Liver (tissue), 9 donors: ENCODE results near the gene SARDH. TPM values are rescaled to one million over a fixed set of nuclear protein-coding genes. Genes with fewer than 3 reads are reported as not detected.

Experiments
- DNase-seq: peaks from one replicate; pipeline ENCODE4 v3.0.0-alpha.2; 2017; ENCODE audit warnings: low spot score
- H3K27ac ChIP-seq, 2 donors: one replicate each; pipeline ENCODE4 v1.7.0; 2013; ENCODE audit warnings: inconsistent platforms in 2 of 2, low read length in 2 of 2, control low read depth in 1 of 2, low read depth in 1 of 2, mild to moderate bottlenecking in 1 of 2
- H3K27me3 ChIP-seq, 4 donors: one replicate each; pipeline versions ENCODE4 v1.6.1 to v1.7.0; 2013; ENCODE audit warnings: low read length in 3 of 4, inconsistent platforms in 1 of 4, mild to moderate bottlenecking in 1 of 4, moderate library complexity in 1 of 4; ENCODE audit not compliant: control insufficient read depth in 4 of 4, insufficient read depth in 4 of 4
- H3K36me3 ChIP-seq, 4 donors: one replicate each; pipeline versions ENCODE4 v1.6.1 to v1.7.0; 2013; ENCODE audit warnings: low read length in 3 of 4, mild to moderate bottlenecking in 3 of 4, low read depth in 1 of 4, moderate library complexity in 1 of 4; ENCODE audit not compliant: control insufficient read depth in 4 of 4, insufficient read depth in 3 of 4
- H3K4me1 ChIP-seq, 4 donors: one replicate each; pipeline versions ENCODE4 v1.6.1 to v1.7.0; 2013; ENCODE audit warnings: low read length in 3 of 4, mild to moderate bottlenecking in 3 of 4, moderate library complexity in 1 of 4; ENCODE audit not compliant: control insufficient read depth in 4 of 4, insufficient read depth in 4 of 4
- H3K4me3 ChIP-seq, 3 donors: one replicate each; pipeline versions ENCODE4 v1.6.1 to v1.7.0; 2013; ENCODE audit warnings: low read length in 3 of 3, control low read depth in 1 of 3, low read depth in 1 of 3, mild to moderate bottlenecking in 1 of 3
- H3K9ac ChIP-seq, 2 donors: one replicate each; pipeline ENCODE4 v1.7.0; 2013; ENCODE audit warnings: low read length in 2 of 2, mild to moderate bottlenecking in 2 of 2, moderate library complexity in 2 of 2, control low read depth in 1 of 2, low read depth in 1 of 2
- H3K9me3 ChIP-seq, 4 donors: one replicate each; pipeline versions ENCODE4 v1.6.1 to v1.7.0; 2013; ENCODE audit warnings: low read length in 3 of 4; ENCODE audit not compliant: control insufficient read depth in 4 of 4
- CTCF ChIP-seq: fragments of 150-350 bp; IDR thresholded peaks from 2 replicates; pipeline ENCODE4 v1.5.1; 2017; ENCODE audit warnings: improper control_type of control experiment, low read depth, low read length; ENCODE audit not compliant: missing input control
- EGR1 ChIP-seq, 2 donors: IDR thresholded peaks; 2 replicates each; pipeline ENCODE4 v1.6.1; 2016 to 2018; ENCODE audit warnings: antibody characterized with exemption in 2 of 2, low read depth in 2 of 2
- FOXA1 ChIP-seq: IDR thresholded peaks from 2 replicates; pipeline ENCODE4 v1.6.1; 2016; ENCODE audit warnings: antibody characterized with exemption
- FOXA2 ChIP-seq: IDR thresholded peaks from 2 replicates; pipeline ENCODE4 v1.6.1; 2016; ENCODE audit warnings: antibody characterized with exemption
- HNF4A ChIP-seq, 2 donors: conservative IDR thresholded peaks; 2 replicates each; pipeline ENCODE4 v1.6.1; 2016; ENCODE audit warnings: antibody characterized with exemption in 2 of 2, mild to moderate bottlenecking in 2 of 2
- HNF4G ChIP-seq: IDR thresholded peaks from 2 replicates; pipeline ENCODE4 v1.6.1; 2016; ENCODE audit warnings: antibody characterized with exemption
- JUND ChIP-seq, 2 donors: IDR thresholded peaks; 2 replicates each; pipeline ENCODE4 v1.6.1; 2016; ENCODE audit warnings: antibody characterized with exemption in 2 of 2
- MAX ChIP-seq: IDR thresholded peaks from 2 replicates; pipeline ENCODE4 v1.6.1; 2016; ENCODE audit warnings: antibody characterized with exemption
- NR2F2 ChIP-seq: IDR thresholded peaks from 2 replicates; pipeline ENCODE4 v1.6.1; 2016; ENCODE audit warnings: antibody characterized with exemption
- RAD21 ChIP-seq, 2 donors: IDR thresholded peaks; 2 replicates each; pipeline ENCODE4 v1.6.1; 2016; ENCODE audit warnings: antibody characterized with exemption in 2 of 2, mild to moderate bottlenecking in 2 of 2
- RXRA ChIP-seq, 2 donors: IDR thresholded peaks; 2 replicates each; pipeline ENCODE4 v1.6.1; 2017 to 2018; ENCODE audit warnings: antibody characterized with exemption in 2 of 2, mild to moderate bottlenecking in 1 of 2
- SP1 ChIP-seq: IDR thresholded peaks from 2 replicates; pipeline ENCODE4 v1.6.1; 2018; ENCODE audit warnings: antibody characterized with exemption, mild to moderate bottlenecking
- ZBTB33 ChIP-seq: IDR thresholded peaks from 2 replicates; pipeline ENCODE4 v1.6.1; 2016; ENCODE audit warnings: antibody characterized with exemption
- WGBS: extraction: QIAGEN DNeasy Blood & Tissue Kit; methylation state at CpG from one replicate; pipeline ENCODE4 v1.1.7; 2013; 5-methylcytosine and 5-hydroxymethylcytosine counted together
- polyA plus RNA-seq, 2 donors: library from polyadenylated mRNA; stranded (reverse) in 1 of 2; unstranded in 1 of 2; fragments of 200-250 nt in 1 of 2; fragments of >200 nt in 1 of 2; fragmentation: Nextera tagmentation in 1 of 2; extraction: Ambion mirVana in 1 of 2; gene quantifications; one replicate each; pipeline versions ENCODE4 v1.2.1 to v1.2.3, GENCODE V29; 2013 to 2015
- total RNA-seq, 2 donors: library from RNA; depleted of rRNA; stranded (reverse); fragments of >200 nt; gene quantifications; one replicate each; pipeline ENCODE4 v1.2.3, GENCODE V29; 2014
- TF ChIP-seq, protein P1 (sequence below): IDR thresholded peaks from 2 replicates; pipeline ENCODE4 v1.6.1; 2016; ENCODE audit warnings: antibody characterized with exemption, mild to moderate bottlenecking
- donor health status: healthy.
- donor health status: healthy.
- donor health status: healthy.
- donor health status: healthy.
- donor health status: healthy.

Gene SARDH
- total and polyA plus RNA-seq, 4 donors = 53.7 to 291 (median 63.4) TPM

DNA sequence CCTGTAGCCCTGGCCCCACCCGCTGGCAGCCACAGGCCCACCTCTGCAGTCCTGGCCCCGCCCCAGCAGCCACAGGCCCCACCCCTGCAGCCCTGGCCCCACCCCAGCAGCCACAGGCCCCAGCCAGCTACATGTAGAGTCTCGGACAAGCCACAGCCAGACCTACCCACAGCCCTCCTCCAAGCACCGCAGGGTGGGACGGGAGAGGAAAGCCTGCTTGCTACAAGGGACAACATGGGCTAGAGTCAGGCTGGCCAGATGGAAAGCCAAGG lies 49.5 kb upstream of the SARDH start:
- H3K27me3 ChIP-seq = no peaks in the 10 kb centered on the region
- peak; percentile 58 for DNase-seq
- H3K4me1 ChIP-seq = peaks cover 9 to 24% (median 18%) of the 10 kb centered on the region in 4 donors

More for the DNA sequence above, 49.5 kb upstream of the SARDH start:
- WGBS = 83% methylated on average over 5 of the region's 5 CpGs
- Histone ChIP-seq H3K36me3 (peaks cover 1 to 32% (median 10%) of the 10 kb centered on the region in 4 donors), H3K27ac (no peak overlapping the region), H3K4me3 (no peak overlapping the region), H3K9ac (no peak overlapping the region), H3K9me3 (no peaks in the 10 kb centered on the region)
- TF ChIP-seq CTCF (no peak), ZBTB33 (no peak), RAD21 (IDR thresholded peaks at IDR 0.05) (no peak), JUND (IDR thresholded peaks at IDR 0.05) (no peak), HNF4A (conservative IDR thresholded peaks at IDR 0.05) (no peak), SP1 (no peak), EGR1 (IDR thresholded peaks at IDR 0.05; ENCODE audit: low read depth in 2 of 2) (no peak), MAX (no peak), NR2F2 (no peak), HNF4G (no peak), RXRA (IDR thresholded peaks at IDR 0.05) (no peak), FOXA2 (no peak), FOXA1 (no peak)
- TF ChIP-seq, protein P1, sequence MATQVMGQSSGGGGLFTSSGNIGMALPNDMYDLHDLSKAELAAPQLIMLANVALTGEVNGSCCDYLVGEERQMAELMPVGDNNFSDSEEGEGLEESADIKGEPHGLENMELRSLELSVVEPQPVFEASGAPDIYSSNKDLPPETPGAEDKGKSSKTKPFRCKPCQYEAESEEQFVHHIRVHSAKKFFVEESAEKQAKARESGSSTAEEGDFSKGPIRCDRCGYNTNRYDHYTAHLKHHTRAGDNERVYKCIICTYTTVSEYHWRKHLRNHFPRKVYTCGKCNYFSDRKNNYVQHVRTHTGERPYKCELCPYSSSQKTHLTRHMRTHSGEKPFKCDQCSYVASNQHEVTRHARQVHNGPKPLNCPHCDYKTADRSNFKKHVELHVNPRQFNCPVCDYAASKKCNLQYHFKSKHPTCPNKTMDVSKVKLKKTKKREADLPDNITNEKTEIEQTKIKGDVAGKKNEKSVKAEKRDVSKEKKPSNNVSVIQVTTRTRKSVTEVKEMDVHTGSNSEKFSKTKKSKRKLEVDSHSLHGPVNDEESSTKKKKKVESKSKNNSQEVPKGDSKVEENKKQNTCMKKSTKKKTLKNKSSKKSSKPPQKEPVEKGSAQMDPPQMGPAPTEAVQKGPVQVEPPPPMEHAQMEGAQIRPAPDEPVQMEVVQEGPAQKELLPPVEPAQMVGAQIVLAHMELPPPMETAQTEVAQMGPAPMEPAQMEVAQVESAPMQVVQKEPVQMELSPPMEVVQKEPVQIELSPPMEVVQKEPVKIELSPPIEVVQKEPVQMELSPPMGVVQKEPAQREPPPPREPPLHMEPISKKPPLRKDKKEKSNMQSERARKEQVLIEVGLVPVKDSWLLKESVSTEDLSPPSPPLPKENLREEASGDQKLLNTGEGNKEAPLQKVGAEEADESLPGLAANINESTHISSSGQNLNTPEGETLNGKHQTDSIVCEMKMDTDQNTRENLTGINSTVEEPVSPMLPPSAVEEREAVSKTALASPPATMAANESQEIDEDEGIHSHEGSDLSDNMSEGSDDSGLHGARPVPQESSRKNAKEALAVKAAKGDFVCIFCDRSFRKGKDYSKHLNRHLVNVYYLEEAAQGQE = no peak
